Measurements from ENCODE around the gene ADD3. TPM values are rescaled to one million over a fixed set of nuclear protein-coding genes. Genes with fewer than 3 reads are reported as not detected.

ADD3 gene
- total RNA-seq, 1 donor from 2014 or later, result 401 TPM

GRCh38 chr10:110006358-110007160 is 1.2 kb upstream of the ADD3 start:
- DNase-seq, result peak; percentile 29

DNA sequence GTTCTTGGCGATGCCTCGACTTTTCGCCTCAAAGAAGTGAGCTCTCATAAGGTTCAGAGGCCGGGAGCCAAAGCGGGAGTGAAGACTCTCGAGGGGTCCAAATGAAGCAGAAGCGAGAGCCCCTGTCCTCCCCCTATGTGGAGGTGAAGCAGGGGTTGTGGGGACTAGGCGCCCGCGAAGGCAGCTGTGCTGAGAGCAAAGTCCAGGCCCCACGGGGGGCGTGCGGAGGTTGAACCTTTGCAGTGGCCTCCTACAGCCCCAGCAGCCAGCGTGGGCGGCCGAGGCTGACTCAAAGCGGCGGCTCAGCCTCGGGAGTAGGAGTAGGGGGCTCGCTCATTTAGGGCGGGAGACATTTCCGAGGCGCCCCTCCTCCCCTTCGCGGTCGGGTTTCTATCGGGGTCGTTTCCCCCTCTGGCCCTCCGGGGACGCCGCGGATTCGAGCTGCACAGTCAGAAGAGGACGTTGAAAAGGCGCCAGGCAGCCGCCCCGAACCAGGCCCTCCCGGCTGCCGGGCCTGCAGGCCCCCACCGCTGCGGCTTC is 553 bp upstream of the ADD3 start:
- DNase-seq, result no peak

DNA sequence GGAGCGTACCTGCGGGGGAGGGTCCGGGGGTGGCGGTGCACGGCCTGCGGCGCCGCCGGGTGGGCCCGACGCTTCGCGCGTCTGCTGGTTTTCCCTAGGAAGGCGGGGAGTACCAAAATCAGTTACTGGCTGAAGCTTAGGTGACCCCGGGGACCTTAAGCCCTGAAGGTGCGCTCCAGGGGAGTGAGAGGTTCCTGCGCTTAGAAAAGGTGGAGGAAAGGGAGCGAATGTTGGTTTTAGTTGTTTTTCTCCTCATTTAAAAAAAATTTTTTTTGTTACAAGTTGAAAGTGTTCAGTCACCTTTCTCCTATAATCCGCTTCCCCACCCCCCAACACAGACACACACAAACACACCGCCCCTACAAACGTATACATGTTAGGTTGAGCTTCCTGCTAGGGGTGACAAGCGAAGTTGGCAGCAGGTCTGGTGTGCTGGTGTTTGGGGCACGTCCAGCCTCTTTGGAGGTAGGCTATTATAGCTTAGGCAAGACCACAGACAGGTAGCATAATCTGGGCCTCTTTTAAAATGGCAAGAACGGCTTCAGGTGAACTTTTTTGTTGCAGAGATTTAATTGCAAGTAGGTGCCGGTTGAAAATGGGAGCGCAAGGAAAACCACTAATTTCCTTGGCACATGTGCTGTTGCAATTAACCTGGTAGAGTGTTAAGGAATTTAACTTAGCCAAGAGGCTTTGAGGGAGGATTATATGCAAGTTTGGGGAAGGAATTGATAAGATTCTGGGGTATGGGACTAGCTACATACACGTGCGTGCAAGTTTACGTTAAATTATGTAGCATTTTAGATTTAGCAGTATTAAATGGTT is 945 bp downstream of the ADD3 start:
- peak; percentile 39 for DNase-seq

- no peak for DNase-seq
Observed at GRCh38 chr10:110009736-110010475, 2.1 kb downstream of the ADD3 start.

GRCh38 chr10:110010486-110011378 is 2.9 kb downstream of the ADD3 start:
- DNase-seq, result no peak

- no peak for DNase-seq
Observed at GRCh38 chr10:110011681-110012080, 3.9 kb downstream of the ADD3 start.

DNA sequence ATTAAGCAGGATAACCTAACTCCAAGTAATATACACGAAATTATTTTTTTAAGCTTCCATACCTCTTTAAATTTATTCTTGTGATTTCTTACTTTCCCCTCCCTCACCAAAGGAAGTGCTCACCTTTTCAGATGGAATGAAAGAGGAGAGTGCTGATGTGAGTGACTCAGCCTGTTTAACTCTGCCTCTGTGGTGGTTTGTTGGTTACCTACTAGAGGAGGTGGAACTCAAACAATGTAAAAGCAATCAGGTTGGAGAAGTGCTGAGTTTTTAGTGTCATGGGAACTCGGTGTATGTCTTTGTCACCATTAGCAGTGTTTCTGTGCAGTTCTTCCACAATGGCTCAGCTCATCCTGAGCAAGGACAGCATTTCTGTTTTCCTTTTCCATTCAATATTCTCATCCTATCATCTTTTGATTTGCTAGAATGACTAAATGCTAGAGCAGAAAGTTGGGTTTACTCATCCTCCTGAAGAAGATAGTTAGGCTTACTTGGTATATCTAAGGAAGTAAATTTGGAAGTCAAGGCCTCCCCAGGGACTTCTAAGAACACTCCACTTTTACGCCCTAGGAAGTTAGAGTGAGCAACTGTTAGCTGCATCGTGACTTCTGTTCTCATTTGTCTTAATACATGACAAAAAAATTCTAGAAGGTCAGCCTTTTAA is 6.0 kb downstream of the ADD3 start:
- no peak for DNase-seq

GRCh38 chr10:110016039-110016438 is 8.3 kb downstream of the ADD3 start:
- DNase-seq, result peak; percentile 58

DNA sequence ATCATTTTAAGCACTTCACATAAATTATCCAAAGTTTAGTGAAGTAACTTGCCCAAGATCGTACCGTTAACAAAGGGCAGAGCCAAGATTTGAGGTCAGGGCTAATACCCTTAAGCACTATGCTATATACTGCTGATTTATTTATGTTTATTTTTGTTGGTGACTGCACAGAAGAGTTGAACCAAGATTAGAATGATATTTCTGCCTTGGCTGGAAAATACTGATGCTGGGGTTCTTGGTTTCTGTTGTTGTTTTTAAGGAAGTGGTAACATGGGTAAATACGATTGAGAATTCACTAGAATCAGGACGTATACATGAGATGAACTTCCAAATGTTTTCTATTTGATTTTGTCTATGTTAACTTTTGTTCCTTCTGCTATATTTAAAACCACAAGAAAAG is 9.3 kb downstream of the ADD3 start:
- DNase-seq, result no peak

DNA sequence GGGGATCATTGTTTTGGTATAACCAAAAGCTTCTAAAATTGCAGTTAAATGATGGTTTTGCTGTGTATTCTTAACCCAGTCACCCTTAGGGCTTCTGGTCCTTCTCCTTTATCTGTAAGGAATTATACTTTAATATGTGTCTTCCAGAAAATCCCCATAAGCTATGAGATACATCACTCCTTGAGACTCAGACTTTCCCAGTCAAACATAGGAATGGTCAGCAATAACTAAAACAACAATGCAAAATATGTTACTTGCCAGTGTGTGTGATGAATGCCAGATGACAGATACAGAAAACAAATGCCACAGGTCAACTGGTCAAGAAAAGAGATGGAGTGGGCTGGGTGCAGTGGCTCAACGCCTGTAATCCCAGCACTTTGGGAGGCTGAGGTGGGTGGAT is 10.1 kb downstream of the ADD3 start:
- no peak for DNase-seq

GRCh38 chr10:110020265-110020664 is 12.5 kb downstream of the ADD3 start:
- DNase-seq, result no peak

GRCh38 chr10:110022716-110023504 is 15.1 kb downstream of the ADD3 start:
- DNase-seq, result no peak

GRCh38 chr10:110023785-110024465 is 16.1 kb downstream of the ADD3 start:
- DNase-seq, result no peak

- DNase-seq, result no peak
Observed at GRCh38 chr10:110029450-110029849, 21.7 kb downstream of the ADD3 start.

GRCh38 chr10:110032801-110033700 is 25.3 kb downstream of the ADD3 start:
- no peak for DNase-seq

GRCh38 chr10:110033701-110034235 is 26.0 kb downstream of the ADD3 start:
- no peak for DNase-seq

DNA sequence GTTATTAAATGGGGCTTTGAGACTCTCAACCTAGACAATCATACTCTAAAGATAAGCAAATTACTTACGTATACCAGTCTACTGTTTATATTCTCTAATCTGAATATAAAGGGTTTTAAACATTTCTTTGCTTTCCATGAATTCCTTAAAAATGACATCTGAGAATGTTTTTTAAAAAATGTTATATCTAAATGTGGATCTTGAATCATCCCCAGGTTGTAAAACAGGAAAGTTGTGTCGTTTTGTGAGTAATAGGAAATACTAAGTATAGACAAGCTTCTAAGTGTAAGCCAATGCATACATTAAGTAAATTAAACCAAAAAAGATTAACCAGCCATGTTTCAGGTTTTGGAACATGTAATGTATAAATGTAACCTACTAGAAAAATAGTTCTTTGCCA is 26.8 kb downstream of the ADD3 start:
- DNase-seq, result peak; percentile 39
